WTC11 (cell line): ENCODE data around the gene AGBL5. TPM values are rescaled to one million over a fixed set of nuclear protein-coding genes. Genes with fewer than 3 reads are reported as not detected.
"Not testable (repeated sequence)": the region's sequence is repeated elsewhere in the genome, so short reads cannot be mapped to it uniquely, and the experiment has no call there.

ENCODE experiments used
- ATAC-seq: fragments of 200-7000 bp; cut with Tn5 transposase; 2 replicates; pipeline ENCODE4 v1.10.0; 2021; ENCODE audit warnings: mild to moderate bottlenecking, moderate library complexity
- CTCF ChIA-PET: fragments of 300-600 bp; sonication (Branson Sonifier 250); formaldehyde crosslinking; loops from one replicate; lab custom pipeline; 2021; ENCODE audit warnings: antibody characterized with exemption; lab: Charles Lee
- POLR2A ChIA-PET: fragments of 350-600 bp; sonication (Branson Sonifier 250); formaldehyde crosslinking; loops from one replicate; lab custom pipeline; 2021; ENCODE audit warnings: antibody characterized with exemption; lab: Charles Lee
- DNase-seq: peaks from one replicate; pipeline ENCODE4 v3.0.0; 2021; ENCODE audit warnings: low spot score
- H3K27ac Mint-ChIP-seq: 2 replicates; pipeline ENCODE4 v1.8.0; 2021; ENCODE audit warnings: mixed read lengths
- H3K27me3 Mint-ChIP-seq: 2 replicates; pipeline ENCODE4 v1.8.0; 2021; ENCODE audit warnings: low read depth, mild to moderate bottlenecking, moderate library complexity, mixed read lengths
- H3K36me3 Mint-ChIP-seq: 2 replicates; pipeline ENCODE4 v1.8.0; 2021; ENCODE audit warnings: mixed read lengths
- H3K4me1 Mint-ChIP-seq: 2 replicates; pipeline ENCODE4 v1.8.0; 2022; ENCODE audit warnings: mixed read lengths
- H3K4me3 Mint-ChIP-seq: 2 replicates; pipeline ENCODE4 v1.8.0; 2021; ENCODE audit warnings: mild to moderate bottlenecking, moderate library complexity, mixed read lengths
- H3K9me3 Mint-ChIP-seq: 2 replicates; pipeline ENCODE4 v1.8.0; 2021; ENCODE audit warnings: mixed read lengths
- ATF1 ChIP-seq: sonication (generic); formaldehyde crosslinking; IDR thresholded peaks from 2 replicates; pipeline ENCODE4 v1.8.1; 2023; ENCODE audit warnings: mild to moderate bottlenecking, moderate library complexity, missing genetic modification reagents
- ESRRA ChIP-seq: sonication (generic); formaldehyde crosslinking; IDR thresholded peaks from 2 replicates; pipeline ENCODE4 v1.8.1; 2022; ENCODE audit warnings: mild to moderate bottlenecking, missing genetic modification reagents, borderline replicate concordance
- ETV6 ChIP-seq: sonication (generic); formaldehyde crosslinking; IDR thresholded peaks from 2 replicates; pipeline ENCODE4 v1.8.1; 2022; ENCODE audit warnings: mild to moderate bottlenecking, missing genetic modification reagents
- HMGA2 ChIP-seq: fragments of 250-450 bp; sonication (Bioruptor Pico); IDR thresholded peaks from 2 replicates; pipeline ENCODE4 v1.4.0; 2021; ENCODE audit warnings: mild to moderate bottlenecking, moderate library complexity
- KAT7 ChIP-seq: sonication (generic); formaldehyde crosslinking; IDR thresholded peaks from 2 replicates; pipeline ENCODE4 v1.8.1; 2023; ENCODE audit warnings: missing genetic modification reagents, mild to moderate bottlenecking, borderline replicate concordance
- MXD4 ChIP-seq: fragments of 250-450 bp; sonication (Bioruptor Pico); IDR thresholded peaks from 2 replicates; pipeline ENCODE4 v1.8.0; 2021; ENCODE audit warnings: mild to moderate bottlenecking, moderate library complexity, borderline replicate concordance
- NFE2L1 ChIP-seq: sonication (generic); formaldehyde crosslinking; IDR thresholded peaks from 2 replicates; pipeline ENCODE4 v1.8.1; 2023; ENCODE audit warnings: missing genetic modification reagents
- NR1H2 ChIP-seq: sonication (generic); formaldehyde crosslinking; IDR thresholded peaks from 2 replicates; pipeline ENCODE4 v1.9.0; 2021; ENCODE audit warnings: mild to moderate bottlenecking, moderate library complexity, missing genetic modification reagents
- ZNF138 ChIP-seq: sonication (generic); formaldehyde crosslinking; conservative IDR thresholded peaks from 2 replicates; pipeline ENCODE4 v1.8.1; 2022; ENCODE audit warnings: mild to moderate bottlenecking, moderate library complexity, missing genetic modification reagents
- ZNF317 ChIP-seq: sonication (generic); formaldehyde crosslinking; IDR thresholded peaks from 2 replicates; pipeline ENCODE4 v1.8.1; 2023; ENCODE audit warnings: low read depth, mild to moderate bottlenecking, moderate library complexity, missing genetic modification reagents, borderline replicate concordance
- ZNF671 ChIP-seq: fragments of 250-450 bp; sonication (Bioruptor Pico); IDR thresholded peaks from 2 replicates; pipeline ENCODE4 v1.8.0; 2021; ENCODE audit warnings: mild to moderate bottlenecking
- total RNA-seq: library from RNA; stranded (reverse); gene quantifications from 3 replicates; pipeline ENCODE4 v1.2.3, GENCODE V29; 2021
- TF ChIP-seq, protein P1 (sequence below): fragments of 200-600 bp; IDR thresholded peaks from 2 replicates; pipeline ENCODE4 v1.8.0; 2022; ENCODE audit warnings: antibody characterized with exemption
- TF ChIP-seq, protein P2 (sequence below): sonication (generic); formaldehyde crosslinking; IDR thresholded peaks from 2 replicates; pipeline ENCODE4 v1.8.0; 2023; ENCODE audit warnings: missing genetic modification reagents
- TF ChIP-seq, protein P3 (sequence below): sonication (generic); formaldehyde crosslinking; IDR thresholded peaks from 2 replicates; pipeline ENCODE4 v1.8.1; 2022; ENCODE audit warnings: mild to moderate bottlenecking, moderate library complexity, missing genetic modification reagents

AGBL5 gene
- total RNA-seq, 1 experiment from 2014 or later: 43.0 TPM

DNA sequence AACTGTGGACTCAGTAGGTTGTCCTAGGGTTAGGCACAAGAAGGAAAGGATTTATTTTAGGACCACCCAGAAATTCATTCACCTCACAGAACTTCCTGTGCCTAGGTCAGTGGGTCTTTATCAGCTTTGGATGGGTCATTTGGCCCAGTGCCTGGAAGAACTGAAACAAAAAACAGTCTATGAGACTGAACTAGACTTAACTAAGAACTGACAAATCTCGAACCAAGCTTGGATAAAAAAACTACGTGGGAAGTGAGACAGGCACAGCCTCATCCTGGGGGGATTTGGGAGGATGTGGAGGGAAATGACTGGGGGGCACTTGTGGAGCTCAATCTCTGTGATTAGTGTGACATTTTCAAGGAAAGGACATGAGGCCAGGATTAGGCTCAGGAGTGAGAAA is 22.3 kb downstream of the AGBL5 start:
- CTCF ChIA-PET: interaction anchor here (1.8 to 4.5 kb wide), 2 partner anchors 11 to 112 kb away, joined by 5 to 50 read pairs; partner anchors contain the start of gene KHK
- peaks cover 13% of the 10 kb centered on the region for H3K36me3 Mint-ChIP-seq
- TF ChIP-seq, protein P1, sequence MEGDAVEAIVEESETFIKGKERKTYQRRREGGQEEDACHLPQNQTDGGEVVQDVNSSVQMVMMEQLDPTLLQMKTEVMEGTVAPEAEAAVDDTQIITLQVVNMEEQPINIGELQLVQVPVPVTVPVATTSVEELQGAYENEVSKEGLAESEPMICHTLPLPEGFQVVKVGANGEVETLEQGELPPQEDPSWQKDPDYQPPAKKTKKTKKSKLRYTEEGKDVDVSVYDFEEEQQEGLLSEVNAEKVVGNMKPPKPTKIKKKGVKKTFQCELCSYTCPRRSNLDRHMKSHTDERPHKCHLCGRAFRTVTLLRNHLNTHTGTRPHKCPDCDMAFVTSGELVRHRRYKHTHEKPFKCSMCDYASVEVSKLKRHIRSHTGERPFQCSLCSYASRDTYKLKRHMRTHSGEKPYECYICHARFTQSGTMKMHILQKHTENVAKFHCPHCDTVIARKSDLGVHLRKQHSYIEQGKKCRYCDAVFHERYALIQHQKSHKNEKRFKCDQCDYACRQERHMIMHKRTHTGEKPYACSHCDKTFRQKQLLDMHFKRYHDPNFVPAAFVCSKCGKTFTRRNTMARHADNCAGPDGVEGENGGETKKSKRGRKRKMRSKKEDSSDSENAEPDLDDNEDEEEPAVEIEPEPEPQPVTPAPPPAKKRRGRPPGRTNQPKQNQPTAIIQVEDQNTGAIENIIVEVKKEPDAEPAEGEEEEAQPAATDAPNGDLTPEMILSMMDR: no peak
- TF ChIP-seq, all 79 proteins: peak for 0
- POLR2A ChIA-PET: interaction anchor here (3.2 kb wide), 1 partner anchor 23 kb away, joined by 27 read pairs; the partner anchor contains the start of gene AGBL5
- DNase-seq (no peak), ATAC-seq (no peak)
- peaks cover 20% of the 10 kb centered on the region for H3K4me1 Mint-ChIP-seq
- H3K27ac Mint-ChIP-seq: no peak overlapping the region
- no peaks in the 10 kb centered on the region for H3K9me3 Mint-ChIP-seq
- H3K27me3 Mint-ChIP-seq: peaks cover 11% of the 10 kb centered on the region
- no peak overlapping the region for H3K4me3 Mint-ChIP-seq

DNA sequence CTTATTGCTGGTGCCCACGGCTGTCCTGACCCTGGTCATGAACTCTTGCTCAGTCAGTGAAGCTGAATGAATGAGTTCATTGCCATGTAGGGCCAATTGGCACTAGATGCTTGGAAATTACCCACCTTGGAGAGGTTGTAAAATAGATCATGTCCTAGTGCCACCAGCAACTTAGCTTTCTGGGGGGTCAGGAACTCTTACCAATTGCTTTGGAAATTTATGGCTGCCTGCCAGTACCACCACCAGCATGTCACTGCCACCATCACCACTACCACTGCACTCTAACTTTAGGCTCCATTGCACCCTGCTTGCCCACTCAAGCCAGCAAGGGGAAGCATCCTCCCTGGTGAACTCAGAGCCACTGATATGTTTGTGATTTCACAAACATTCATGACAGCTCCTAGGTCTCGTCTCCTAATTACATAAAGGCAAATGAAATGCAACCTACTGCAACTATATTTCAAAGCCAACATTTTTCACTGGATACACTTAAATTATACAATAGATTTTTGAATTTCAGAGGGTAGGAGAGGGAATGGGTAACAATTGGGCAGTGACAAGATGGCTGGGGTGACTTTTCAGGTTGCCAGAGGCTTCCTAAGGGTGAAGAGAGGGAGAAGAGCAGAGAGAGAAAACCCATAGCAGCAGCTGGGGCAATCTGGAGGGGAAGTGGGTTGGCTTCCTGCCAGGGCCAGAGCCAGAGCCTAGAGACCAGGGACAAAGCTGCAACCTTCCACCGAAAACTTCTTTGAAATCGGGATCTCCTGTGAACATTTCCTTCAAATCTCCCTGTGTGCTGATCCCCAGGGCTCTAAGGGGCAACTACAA is 23.5 kb downstream of the AGBL5 start:
- POLR2A ChIA-PET: no interaction called here
- no peak overlapping the region for H3K4me3 Mint-ChIP-seq
- no peak overlapping the region for H3K27ac Mint-ChIP-seq
- peaks cover 1% of the 10 kb centered on the region; the same call in 1 of the 2 replicates for H3K36me3 Mint-ChIP-seq
- TF ChIP-seq NFE2L1 (no peak), KAT7 (CRISPR knock-in tag) (no peak), ZNF138 (CRISPR knock-in tag) (no peak), ATF1 (no peak), ESRRA (CRISPR knock-in tag) (no peak), ZNF671 (CRISPR knock-in tag) (no peak)
- CTCF ChIA-PET: interaction anchor here (1.8 to 4.5 kb wide), 2 partner anchors 10 to 113 kb away, joined by 5 to 50 read pairs; partner anchors contain the start of gene KHK
- peaks cover 20% of the 10 kb centered on the region for H3K4me1 Mint-ChIP-seq
- H3K9me3 Mint-ChIP-seq: no peaks in the 10 kb centered on the region
- peaks cover 11% of the 10 kb centered on the region for H3K27me3 Mint-ChIP-seq
- DNase-seq: no peak
- no peak for ATAC-seq

DNA sequence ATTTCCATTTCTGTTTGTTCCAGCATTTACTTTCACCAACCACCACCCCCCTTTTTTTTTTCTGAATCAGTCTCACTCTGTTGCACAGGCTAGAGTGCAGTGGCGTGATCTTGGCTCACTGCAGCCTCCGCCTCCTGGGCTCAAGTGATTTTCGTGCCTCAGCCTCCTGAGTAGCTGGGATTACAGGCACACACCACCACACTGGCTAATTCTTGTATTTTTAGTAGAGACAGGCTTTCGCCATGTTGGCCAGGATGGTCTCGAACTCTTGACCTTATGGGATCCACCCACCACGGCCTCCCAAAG is 24.1 kb downstream of the AGBL5 start:
- peaks cover 20% of the 10 kb centered on the region for H3K4me1 Mint-ChIP-seq
- peaks cover 11% of the 10 kb centered on the region for H3K27me3 Mint-ChIP-seq
- H3K4me3 Mint-ChIP-seq, H3K9me3 Mint-ChIP-seq, H3K36me3 Mint-ChIP-seq, CTCF ChIA-PET, DNase-seq, ATAC-seq, H3K27ac Mint-ChIP-seq, POLR2A ChIA-PET: not testable (repeated sequence)

DNA sequence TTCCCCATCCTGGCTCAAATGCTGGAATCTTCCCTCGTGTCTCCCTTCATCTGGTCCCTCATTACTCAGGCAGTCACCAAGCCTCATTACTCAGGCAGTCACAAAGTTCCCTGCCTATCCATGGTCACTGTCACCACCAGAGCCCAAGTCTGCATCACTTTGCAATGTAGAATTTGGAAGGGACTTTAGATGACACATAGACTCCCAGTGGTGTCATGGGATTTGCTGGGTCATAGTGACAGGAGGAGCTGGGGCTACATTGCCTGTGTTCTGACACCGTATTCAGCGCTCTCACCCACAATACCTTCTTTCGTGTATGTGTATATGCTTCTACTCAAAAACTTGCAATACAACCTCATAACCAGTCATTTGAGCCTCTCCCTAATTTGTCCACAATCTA is 24.9 kb downstream of the AGBL5 start:
- no peak for ATAC-seq
- Mint-ChIP-seq H3K4me3 (no peak overlapping the region), H3K4me1 (peaks cover 22% of the 10 kb centered on the region), H3K36me3 (no peaks in the 10 kb centered on the region), H3K27me3 (peaks cover 11% of the 10 kb centered on the region), H3K9me3 (no peaks in the 10 kb centered on the region), H3K27ac (no peak overlapping the region)
- no peak for DNase-seq
- CTCF ChIA-PET: no interaction called here
- POLR2A ChIA-PET: no interaction called here
- TF ChIP-seq ZNF317 (CRISPR knock-in tag): no peak

DNA sequence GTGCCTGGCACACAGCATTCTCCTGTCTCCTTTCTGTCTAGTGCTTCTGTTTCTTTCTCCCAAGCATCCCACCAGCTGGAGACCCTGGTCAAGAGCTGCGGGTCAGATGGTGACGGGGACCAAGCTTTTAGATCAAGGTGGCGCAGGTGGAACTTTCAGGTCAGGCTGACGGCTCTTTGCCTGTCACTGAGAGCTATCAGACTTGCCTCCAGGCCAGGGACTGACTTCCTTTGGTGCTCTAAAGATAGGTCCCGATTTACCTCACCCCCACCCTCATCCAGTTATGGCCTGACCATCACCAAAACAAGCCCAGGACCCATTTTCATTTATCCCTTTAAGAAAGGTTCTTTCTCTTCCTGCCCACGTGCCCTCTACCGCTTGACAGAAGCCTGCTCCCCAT is 25.8 kb downstream of the AGBL5 start:
- Mint-ChIP-seq H3K27me3 (peaks cover 11% of the 10 kb centered on the region), H3K4me3 (no peak overlapping the region), H3K4me1 (peaks cover 26% of the 10 kb centered on the region)

More for the DNA sequence above, 25.8 kb downstream of the AGBL5 start:
- ChIA-PET CTCF (no interaction called here), POLR2A (no interaction called here)
- no peaks in the 10 kb centered on the region for H3K9me3 Mint-ChIP-seq
- H3K27ac Mint-ChIP-seq: no peak overlapping the region
- ATAC-seq (no peak), DNase-seq (no peak)
- no peaks in the 10 kb centered on the region for H3K36me3 Mint-ChIP-seq
- TF ChIP-seq, protein P1: no peak
- TF ChIP-seq ZNF317 (CRISPR knock-in tag): no peak
- TF ChIP-seq HMGA2 (CRISPR knock-in tag): no peak
- TF ChIP-seq, protein P2, sequence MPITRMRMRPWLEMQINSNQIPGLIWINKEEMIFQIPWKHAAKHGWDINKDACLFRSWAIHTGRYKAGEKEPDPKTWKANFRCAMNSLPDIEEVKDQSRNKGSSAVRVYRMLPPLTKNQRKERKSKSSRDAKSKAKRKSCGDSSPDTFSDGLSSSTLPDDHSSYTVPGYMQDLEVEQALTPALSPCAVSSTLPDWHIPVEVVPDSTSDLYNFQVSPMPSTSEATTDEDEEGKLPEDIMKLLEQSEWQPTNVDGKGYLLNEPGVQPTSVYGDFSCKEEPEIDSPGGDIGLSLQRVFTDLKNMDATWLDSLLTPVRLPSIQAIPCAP (CRISPR knock-in tag): no peak
- TF ChIP-seq MXD4 (CRISPR knock-in tag): no peak
- TF ChIP-seq, protein P3, sequence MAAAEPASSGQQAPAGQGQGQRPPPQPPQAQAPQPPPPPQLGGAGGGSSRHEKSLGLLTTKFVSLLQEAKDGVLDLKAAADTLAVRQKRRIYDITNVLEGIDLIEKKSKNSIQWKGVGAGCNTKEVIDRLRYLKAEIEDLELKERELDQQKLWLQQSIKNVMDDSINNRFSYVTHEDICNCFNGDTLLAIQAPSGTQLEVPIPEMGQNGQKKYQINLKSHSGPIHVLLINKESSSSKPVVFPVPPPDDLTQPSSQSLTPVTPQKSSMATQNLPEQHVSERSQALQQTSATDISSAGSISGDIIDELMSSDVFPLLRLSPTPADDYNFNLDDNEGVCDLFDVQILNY (CRISPR knock-in tag): no peak
- TF ChIP-seq ETV6 (CRISPR knock-in tag): no peak
- TF ChIP-seq NR1H2: no peak
